Posterior cingulate gyrus (tissue), 11 donors: ENCODE results near the gene ZC3H7B.

ENCODE experiments used
- DNase-seq, 10 donors: peaks; one replicate each; pipeline versions ENCODE4 v3.0.0 to v3.0.0-alpha.2; 2020 to 2021; ENCODE audit warnings: mixed read lengths in 3 of 10
- intact Hi-C: fragments of 100-400 bp; cut with DNase I; formaldehyde crosslinking; loops from one replicate; pipeline ENCODE4 v1.15.1; 2023

Gene ZC3H7B

DNA sequence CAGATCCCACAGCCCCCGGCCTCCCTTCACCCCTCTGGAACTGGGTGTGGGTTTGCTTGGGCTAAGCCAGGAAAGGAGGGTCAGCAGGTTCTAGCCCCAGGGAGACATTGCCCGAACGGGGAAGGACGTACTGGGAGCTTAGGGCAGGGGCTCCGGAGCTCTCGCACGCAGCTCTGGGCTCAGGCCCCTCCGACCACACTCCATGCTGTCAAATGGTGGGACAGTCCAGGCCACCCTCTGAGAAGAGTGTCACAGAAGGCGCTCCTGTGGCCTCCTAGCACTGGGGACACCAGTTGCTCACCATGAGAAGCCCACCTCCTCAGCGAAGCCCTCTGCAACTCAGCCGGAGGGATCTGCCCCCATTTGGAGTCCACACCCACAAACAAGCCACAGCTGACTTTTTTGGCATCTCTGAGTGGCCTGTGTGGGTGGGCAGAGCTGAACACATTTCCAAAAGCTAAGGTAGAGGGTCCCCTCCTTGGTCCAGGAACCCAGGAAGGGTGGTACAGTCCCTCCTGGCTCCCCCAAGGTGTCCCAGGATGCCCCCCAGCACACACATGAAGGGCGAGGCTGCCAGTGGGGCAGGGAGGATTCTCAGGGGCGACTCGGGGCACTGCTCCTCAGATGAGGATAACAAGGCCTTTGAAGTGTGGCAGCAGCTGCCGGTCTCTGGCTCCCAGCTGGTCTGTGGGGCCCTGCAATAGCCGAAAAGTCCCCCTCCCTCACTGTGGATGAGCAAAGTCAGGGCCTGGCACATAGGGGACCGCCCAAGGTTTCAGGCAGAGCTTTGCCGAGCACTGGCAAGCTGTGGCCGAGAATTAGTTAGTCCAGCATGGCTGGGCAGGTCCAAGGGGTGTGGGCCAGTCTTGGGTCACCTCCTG is 67.5 kb downstream of the ZC3H7B start:
- DNase-seq = peak in 5 of 10 donors; percentile 41 to 91 (median 51)
- intact Hi-C loops = loop anchor here (10.0 kb wide), 1 partner anchor 64 kb away; the partner anchor contains the start of gene ZC3H7B

DNA sequence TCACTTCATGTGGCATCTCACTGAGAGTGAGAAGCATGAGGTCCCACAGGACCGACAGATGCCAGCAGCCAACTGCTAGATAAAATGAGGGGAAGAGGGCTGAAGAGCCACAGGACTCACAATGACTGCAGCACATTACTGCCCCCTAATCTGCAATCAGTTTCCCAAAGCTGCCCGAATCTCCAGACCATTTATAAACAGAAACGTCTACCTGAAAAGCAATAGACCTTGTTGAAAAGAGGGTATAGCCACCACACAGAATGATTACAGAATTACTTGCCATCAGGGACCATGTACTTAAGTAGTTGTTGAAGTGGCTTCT is 68.1 kb downstream of the ZC3H7B start:
- no peak for DNase-seq
- intact Hi-C loops = loop anchor here (10.0 kb wide), 1 partner anchor 65 kb away; the partner anchor contains the start of gene ZC3H7B

DNA sequence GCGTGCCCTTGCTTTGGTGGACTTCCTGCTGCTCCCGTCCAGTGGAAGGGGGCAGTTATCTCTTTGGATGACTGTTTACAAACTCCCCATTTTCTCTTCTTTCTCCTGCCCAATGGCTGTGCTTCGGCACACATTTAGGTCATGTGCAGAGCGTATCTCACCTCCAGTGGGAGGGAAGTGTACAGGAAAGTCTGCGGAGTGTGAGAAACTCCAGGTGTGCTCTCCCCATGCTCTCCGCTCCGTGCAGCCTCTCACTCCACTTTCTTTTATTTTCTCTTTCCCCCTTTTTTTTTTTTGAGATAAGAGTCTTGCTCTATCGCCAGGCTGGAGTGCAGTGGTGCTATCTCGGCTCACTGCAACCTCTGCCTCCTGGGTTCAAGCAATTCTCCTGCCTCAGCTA is 68.5 kb downstream of the ZC3H7B start:
- no peak for DNase-seq
- intact Hi-C loops = loop anchor here (10.0 kb wide), 1 partner anchor 65 kb away; the partner anchor contains the start of gene ZC3H7B

DNA sequence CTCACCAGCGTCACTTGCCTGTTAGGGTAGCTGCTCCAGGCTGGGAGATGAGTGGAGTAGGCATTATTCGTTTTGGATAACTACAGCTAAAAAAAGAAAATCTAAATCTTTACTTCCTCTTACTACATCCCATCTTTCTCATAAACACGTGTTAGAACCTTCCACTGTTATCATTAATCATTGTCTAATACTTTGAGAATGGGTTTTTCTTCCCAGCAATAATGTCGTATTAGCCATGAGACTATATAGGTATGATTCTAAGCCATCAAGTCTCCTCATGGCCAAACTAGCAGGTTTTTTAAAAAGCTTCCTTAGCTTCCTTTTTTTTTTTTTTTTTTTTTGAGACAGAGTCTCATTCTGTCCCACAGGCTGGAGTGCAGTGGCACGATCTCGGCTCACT is 76.5 kb downstream of the ZC3H7B start:
- intact Hi-C loops = no loop called here
- no peak for DNase-seq

DNA sequence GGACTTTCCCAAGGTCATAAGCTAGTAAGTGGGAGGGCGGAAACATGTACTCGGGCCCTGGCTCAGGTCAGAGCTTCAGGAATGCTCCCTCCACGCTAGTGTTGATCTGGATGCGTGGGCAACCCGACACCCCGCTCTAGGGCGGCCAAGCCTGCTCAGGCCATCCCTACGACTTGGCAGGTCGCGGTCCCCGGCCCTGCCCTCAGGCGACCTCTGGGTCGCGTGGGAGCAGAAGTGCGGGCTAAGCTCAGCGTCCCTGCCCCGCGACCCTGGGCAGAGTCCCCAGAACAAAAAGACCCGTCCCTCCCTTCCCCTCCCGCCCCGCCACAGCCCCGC is 79.6 kb downstream of the ZC3H7B start:
- no peak for DNase-seq
- intact Hi-C loops = loop anchor here (1.0 to 5.0 kb wide), 2 partner anchors 14 to 429 kb away; partner anchors contain the start of gene RBX1

DNA sequence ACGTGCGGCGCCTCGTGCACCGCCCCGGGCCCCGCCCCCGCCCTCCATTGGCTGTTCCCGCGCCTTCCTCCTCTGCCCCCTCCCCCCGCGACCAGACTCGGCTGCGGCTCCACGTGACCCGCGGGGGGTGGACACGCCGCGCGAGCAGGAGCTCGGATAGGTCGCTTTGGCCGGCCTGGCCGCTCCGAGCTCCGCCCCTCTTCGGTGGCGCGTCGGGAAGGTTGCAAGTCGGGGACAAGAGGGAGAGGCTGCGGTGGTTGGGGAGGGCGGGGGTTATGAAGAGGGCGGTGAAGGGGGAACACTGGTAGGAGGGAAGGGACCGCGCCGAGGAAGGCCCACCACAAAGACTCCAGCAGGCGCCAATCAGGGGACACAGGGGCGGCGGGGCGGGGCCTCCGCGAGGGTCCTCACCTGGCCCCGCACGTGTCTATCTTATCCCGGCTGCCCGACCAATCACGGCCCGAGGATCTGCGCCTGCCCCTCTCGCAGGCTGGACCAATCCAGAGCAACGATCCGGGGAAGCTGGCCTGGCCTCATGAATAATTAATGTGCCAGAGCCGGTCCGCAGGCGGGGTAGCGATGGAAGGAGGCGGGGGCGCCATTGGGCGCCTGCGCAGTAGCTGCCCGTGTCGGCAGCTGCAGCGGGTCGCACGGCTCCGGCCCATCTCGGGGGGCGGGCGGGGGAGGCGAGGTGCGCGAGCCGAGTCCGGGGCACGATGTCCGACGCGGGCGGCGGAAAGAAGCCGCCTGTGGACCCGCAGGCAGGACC is 80.2 kb downstream of the ZC3H7B start, which contains the start of gene TEF:
Gene TEF (plus strand): TSS at position 614 of the 769 bp plus-strand sequence. CDS start 103 bp downstream, at position 717.
- intact Hi-C loops = loop anchor here (1.0 to 5.0 kb wide), 2 partner anchors 14 to 429 kb away; partner anchors contain the start of gene RBX1
- peak; percentile 98 to 100 (median 99) for DNase-seq

DNA sequence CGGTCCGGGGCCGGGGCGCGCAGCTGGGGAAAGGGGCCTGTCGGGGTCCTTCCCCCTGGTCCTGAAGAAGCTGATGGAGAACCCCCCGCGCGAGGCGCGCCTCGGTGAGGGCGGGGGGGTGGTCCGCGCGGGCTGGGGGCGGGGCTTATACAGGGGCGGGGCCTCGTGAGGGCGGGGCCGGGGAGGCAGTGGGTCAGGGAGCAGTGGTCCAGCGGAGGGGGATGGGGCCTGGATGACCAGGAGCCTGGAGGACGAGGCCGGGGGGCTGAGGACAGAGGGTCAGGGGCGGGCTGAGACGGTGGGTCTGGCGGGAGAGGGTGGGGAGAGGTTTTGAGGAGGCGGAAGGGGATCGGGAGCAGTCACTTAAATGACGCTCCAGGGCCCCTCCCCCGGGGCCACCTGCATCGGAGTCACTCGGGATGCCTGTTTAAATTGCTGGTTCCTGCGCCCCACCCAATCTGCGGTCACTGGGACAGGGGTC is 80.8 kb downstream of the ZC3H7B start:
- peak in 9 of 10 donors; percentile 51 to 92 (median 64) for DNase-seq
- intact Hi-C loops = loop anchor here (5.0 kb wide), 1 partner anchor 430 kb away; the partner anchor contains the start of gene RBX1

DNA sequence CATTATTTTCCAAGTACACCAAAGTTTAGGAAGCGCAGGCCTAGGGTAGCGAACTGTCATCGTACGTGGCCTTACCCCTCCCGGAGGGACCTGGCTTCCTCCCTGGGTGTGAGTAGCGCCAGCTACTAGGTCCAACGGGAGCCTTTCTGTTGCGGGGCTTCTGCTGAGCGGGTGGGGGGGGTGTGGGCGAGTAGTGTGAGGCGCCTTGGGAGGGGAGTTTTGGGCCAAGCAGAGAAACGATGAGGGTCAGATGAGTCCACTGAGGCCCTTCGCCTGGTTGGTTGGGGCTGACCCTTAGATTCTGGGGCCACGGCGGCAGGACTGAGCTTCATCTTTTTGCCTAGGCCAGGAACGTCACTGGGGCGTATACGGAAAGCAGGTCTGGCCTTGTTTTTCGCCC is 81.3 kb downstream of the ZC3H7B start:
- intact Hi-C loops = loop anchor here (5.0 kb wide), 1 partner anchor 430 kb away; the partner anchor contains the start of gene RBX1
- DNase-seq = peak in 1 of 10 donors; percentile 28

DNA sequence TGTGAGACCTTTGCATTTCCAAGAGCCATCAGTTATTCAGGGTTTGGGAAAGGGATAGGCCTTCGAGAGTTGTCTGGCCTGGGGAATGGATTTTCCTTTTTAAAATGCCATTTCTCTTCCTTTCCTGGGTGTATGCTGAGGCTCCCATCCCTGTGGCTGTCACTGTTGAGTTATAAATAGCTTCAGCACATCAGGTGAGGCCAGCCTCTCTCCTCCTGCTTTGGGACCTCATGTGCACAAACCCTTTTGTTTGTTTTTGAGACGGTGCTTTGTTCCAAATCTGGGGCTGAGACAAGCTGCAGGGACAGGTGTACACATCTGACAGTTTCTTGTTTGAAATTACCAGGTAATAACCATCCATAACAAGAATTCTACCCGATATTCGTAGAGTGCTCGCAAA is 81.8 kb downstream of the ZC3H7B start:
- intact Hi-C loops = loop anchor here (5.0 kb wide), 1 partner anchor 431 kb away; the partner anchor contains the start of gene RBX1
- no peak for DNase-seq

DNA sequence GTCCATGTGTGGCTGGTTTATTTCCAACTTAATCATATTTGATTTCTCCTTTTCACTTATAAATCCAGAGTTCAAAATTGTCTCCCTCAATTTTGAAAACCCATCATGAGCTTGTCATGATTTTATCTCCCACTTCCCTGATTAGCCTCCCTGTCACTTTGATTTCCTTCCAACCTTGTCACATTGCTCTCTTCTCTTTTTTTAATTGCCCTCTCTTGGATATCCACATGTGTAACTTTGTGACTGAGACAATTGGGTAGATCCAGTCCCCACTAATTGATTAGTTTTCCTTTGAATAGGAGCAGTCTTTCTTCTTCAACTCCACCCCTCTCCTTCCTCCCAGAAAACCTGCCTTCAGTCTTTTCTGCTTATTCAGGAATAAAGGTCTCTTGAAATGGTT is 82.8 kb downstream of the ZC3H7B start:
- intact Hi-C loops = loop anchor here (5.0 kb wide), 1 partner anchor 432 kb away; the partner anchor contains the start of gene RBX1
- DNase-seq = no peak

DNA sequence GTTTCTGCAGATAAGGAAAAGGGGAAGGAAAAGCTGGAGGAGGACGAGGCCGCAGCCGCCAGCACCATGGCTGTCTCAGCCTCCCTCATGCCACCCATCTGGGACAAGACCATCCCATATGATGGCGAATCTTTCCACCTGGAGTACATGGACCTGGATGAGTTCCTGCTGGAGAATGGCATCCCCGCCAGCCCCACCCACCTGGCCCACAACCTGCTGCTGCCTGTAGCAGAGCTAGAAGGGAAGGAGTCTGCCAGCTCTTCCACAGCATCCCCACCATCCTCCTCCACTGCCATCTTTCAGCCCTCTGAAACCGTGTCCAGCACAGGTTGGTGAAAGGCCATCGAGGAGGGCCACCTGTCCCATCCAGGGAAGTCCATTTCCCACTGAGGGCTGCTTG is 86.0 kb downstream of the ZC3H7B start:
- DNase-seq = peak in 1 of 10 donors; percentile 27
- intact Hi-C loops = no loop called here

DNA sequence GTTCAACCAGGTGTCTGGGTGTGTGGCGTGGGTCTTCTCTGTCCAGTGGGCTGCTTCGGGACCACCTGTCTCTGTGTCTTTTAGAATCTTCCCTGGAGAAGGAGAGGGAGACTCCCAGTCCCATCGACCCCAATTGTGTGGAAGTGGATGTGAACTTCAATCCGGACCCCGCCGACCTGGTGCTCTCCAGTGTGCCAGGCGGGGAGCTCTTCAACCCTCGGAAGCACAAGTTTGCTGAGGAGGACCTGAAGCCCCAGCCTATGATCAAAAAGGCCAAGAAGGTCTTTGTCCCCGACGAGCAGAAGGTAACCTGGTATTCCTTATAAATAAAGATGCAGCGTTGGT is 92.7 kb downstream of the ZC3H7B start:
- DNase-seq = no peak
- intact Hi-C loops = no loop called here

DNA sequence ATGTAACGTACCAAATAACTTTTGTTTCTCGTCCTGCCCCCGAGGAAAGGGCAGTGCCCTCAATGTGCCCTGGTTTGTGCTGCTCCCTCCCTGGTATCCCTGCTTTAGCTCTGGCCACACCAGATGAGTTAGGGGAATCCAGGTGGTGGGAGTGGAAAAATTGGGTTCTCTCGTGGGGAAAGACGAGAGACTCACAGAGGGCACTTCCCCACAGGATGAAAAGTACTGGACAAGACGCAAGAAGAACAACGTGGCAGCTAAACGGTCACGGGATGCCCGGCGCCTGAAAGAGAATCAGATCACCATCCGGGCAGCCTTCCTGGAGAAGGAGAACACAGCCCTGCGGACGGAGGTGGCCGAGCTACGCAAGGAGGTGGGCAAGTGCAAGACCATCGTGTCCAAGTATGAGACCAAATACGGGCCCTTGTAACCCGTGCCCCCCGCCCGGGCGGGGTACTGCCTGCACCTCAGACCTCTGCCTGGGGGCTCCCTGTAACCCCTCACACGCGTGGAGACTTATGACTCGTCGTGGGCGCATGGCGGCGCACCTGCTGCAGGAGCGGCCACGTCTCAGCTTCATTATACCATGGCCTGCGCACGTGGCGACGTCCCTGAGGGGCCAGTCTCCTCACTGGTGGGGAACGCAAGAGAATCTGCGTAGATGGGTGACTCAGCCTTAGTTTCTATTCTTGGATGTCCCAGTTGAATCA is 94.4 kb downstream of the ZC3H7B start:
- intact Hi-C loops = loop anchor here (5.0 kb wide), 1 partner anchor 132 kb away; no protein-coding TSS in a partner anchor
- peak in 1 of 10 donors; percentile 84 for DNase-seq

DNA sequence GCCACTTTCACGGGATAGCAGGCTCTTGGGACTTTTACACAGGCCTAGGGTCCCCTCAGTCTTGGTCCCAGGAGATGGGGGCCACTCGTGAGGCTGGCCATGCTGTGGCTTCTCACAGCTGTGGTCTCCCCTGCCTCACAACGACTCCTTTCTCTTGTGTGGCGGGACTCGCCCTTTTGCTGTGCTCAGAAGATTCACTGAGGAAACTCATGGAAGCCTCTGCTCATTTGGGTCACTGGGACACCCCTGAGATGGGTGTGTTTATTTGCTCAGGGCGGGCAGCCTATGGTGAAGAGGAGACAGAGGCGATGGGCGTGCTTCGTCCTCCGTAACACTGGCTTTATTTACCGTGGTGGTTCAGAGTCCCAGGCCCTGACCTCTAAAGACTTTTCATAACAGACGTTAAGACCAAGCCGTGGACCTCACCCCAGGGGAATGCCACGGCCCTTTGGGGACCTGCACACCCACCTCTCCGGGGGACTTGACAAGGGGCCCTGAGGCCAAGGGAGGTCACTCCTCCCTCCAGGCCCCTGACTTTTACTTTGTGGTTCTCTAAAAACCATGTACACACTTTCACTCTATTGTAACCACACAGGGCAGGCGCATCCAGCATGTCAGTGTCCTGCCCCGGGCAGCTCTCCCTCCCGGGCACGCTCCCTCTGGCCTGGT is 96.0 kb downstream of the ZC3H7B start:
- no peak for DNase-seq
- intact Hi-C loops = loop anchor here (5.0 kb wide), 1 partner anchor 130 kb away; no protein-coding TSS in a partner anchor

DNA sequence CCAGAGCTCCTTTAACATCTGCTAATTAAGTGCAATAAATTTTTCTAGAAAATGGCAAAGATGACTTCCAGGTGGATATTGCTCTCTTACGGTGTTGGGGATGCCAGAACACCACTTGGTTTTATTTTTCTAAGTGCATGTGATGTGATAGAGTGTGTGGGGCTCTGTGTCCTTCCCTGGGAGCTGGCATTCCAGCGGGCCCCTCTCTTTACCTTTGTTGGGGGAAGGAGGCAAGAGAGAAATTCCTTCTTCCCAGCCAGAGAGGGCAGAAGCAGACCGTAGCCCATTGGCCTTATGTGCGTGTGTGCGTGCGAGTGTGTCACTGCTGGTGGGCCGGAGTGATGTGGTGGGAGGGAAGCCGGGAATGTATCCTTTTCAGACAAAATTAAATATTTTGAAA is 97.6 kb downstream of the ZC3H7B start:
- DNase-seq = no peak
- intact Hi-C loops = loop anchor here (5.0 kb wide), 1 partner anchor 128 kb away; no protein-coding TSS in a partner anchor

DNA sequence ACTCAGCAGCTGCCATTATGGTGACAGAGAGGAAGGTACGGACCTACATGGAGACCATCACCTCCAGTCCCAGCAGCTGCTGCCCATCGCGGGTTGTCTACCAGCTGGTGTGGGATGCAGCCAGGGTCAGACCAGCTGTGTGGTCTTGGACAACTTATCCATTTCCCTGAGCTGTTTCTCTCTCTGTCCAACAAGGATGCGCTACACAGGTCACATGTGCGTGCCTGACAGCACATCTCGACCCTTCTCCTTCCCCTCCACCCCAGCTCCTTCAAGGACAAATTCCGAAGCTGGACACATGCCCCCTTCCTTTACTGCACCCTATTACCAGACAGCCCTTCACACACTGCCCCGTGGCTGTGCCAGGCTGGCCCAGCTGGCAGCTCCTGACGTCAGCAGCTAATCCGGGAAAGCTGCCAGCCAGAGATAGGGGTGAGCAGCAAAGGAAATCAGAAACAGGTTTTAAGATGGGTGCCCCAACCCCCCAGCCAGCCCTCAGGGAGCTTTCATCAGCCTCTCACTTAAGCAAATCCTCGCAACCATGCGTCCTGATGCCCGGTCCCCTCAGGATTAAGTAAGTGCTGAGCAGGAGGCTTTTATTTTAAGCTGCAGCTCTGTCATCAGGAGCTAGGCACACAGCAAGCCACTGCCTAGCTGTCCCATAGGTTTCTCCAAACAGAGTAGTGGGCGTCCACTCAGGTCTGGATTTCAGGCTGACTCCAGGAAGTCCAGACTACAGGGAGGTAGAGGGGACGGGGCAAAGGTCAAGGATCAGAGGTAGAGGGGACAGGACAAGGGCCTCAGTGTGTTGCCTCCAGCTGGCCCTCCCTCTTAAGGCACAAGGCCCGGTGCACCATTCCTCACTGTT is 100.7 kb downstream of the ZC3H7B start:
- peak; percentile 86 to 98 (median 90) for DNase-seq
- intact Hi-C loops = loop anchor here (2.0 kb wide), 1 partner anchor 107 kb away; no protein-coding TSS in a partner anchor

DNA sequence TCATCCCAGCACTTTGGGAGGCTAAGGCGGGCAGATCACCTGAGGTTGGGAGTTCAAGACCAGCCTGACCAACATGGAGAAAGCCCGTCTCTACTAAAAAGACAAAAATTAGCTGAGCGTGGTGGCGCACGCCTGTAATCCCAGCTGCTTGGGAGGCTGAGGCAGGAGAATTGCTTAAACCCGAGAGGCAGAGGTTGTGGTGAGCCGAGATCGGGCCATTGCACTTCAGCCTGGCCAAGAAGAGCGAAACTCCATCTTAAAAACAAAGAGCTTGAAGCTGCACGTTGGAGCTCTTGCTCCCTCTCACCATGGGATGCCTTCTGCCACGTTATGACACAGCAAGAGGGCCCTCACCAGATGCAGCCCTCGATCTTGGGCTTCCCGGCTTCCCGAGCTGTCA is 101.5 kb downstream of the ZC3H7B start:
- peak in 1 of 10 donors; percentile 56 for DNase-seq
- intact Hi-C loops = loop anchor here (1.0 to 2.0 kb wide), 2 partner anchors 106 to 114 kb away; no protein-coding TSS in a partner anchor
